Endothelial cell (in vitro differentiated cells): ENCODE measurements around the gene KRT26. TPM values are rescaled to one million over a fixed set of nuclear protein-coding genes. Genes with fewer than 3 reads are reported as not detected.

Source experiments
- DNase-seq: peaks from one replicate; pipeline ENCODE4 v3.0.0; 2021; ENCODE audit warnings: low spot score
- H3K27ac Mint-ChIP-seq: one replicate; pipeline ENCODE4 v1.8.0; 2021; ENCODE audit warnings: mixed read lengths, inconsistent platforms; ENCODE audit not compliant: unreplicated experiment
- H3K27me3 Mint-ChIP-seq: one replicate; pipeline ENCODE4 v1.8.0; 2021; ENCODE audit warnings: mild to moderate bottlenecking, moderate library complexity, mixed read lengths, inconsistent platforms; ENCODE audit not compliant: unreplicated experiment
- H3K36me3 Mint-ChIP-seq: one replicate; pipeline ENCODE4 v1.8.0; 2021; ENCODE audit warnings: mild to moderate bottlenecking, low read depth, mixed read lengths, inconsistent platforms; ENCODE audit not compliant: unreplicated experiment
- H3K4me1 Mint-ChIP-seq: one replicate; pipeline ENCODE4 v1.8.0; 2021; ENCODE audit warnings: mild to moderate bottlenecking, mixed read lengths, inconsistent platforms; ENCODE audit not compliant: unreplicated experiment
- H3K4me3 Mint-ChIP-seq: one replicate; pipeline ENCODE4 v1.8.0; 2021; ENCODE audit warnings: mild to moderate bottlenecking, mixed read lengths, inconsistent platforms; ENCODE audit not compliant: unreplicated experiment
- H3K9me3 Mint-ChIP-seq: one replicate; pipeline ENCODE4 v1.8.0; 2021; ENCODE audit warnings: mixed read lengths, inconsistent platforms; ENCODE audit not compliant: unreplicated experiment
- total RNA-seq: library from RNA; stranded (reverse); fragmentation: NEBNext Ultra II Directional; extraction: Animal tissue kit (Norgen Biotek cat#: 25700); gene quantifications from one replicate; pipeline ENCODE4 v1.2.1, GENCODE V29; 2021; ENCODE audit not compliant: unreplicated experiment
- TF ChIP-seq, protein P1 (sequence below): fragments of 200-600 bp; sonication (generic); IDR thresholded peaks from one replicate; pipeline ENCODE4 v1.5.0; 2021; ENCODE audit warnings: antibody characterized with exemption; ENCODE audit not compliant: unreplicated experiment

KRT26 gene
- total RNA-seq, 1 donor from 2014 or later = not detected

GRCh38 chr17:40813804-40814203 is 41.8 kb upstream of the KRT26 start:
- Mint-ChIP-seq H3K9me3 (no peaks in the 10 kb centered on the region), H3K36me3 (peaks cover 12% of the 10 kb centered on the region), H3K4me3 (no peak overlapping the region), H3K27ac (no peak overlapping the region), H3K27me3 (no peaks in the 10 kb centered on the region), H3K4me1 (peaks cover 13% of the 10 kb centered on the region)
- no peak for DNase-seq
- TF ChIP-seq, protein P1, sequence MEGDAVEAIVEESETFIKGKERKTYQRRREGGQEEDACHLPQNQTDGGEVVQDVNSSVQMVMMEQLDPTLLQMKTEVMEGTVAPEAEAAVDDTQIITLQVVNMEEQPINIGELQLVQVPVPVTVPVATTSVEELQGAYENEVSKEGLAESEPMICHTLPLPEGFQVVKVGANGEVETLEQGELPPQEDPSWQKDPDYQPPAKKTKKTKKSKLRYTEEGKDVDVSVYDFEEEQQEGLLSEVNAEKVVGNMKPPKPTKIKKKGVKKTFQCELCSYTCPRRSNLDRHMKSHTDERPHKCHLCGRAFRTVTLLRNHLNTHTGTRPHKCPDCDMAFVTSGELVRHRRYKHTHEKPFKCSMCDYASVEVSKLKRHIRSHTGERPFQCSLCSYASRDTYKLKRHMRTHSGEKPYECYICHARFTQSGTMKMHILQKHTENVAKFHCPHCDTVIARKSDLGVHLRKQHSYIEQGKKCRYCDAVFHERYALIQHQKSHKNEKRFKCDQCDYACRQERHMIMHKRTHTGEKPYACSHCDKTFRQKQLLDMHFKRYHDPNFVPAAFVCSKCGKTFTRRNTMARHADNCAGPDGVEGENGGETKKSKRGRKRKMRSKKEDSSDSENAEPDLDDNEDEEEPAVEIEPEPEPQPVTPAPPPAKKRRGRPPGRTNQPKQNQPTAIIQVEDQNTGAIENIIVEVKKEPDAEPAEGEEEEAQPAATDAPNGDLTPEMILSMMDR = no peak

- no peak overlapping the region for H3K4me3 Mint-ChIP-seq
- no peaks in the 10 kb centered on the region for H3K27me3 Mint-ChIP-seq
- peaks cover 9% of the 10 kb centered on the region for H3K4me1 Mint-ChIP-seq
- no peaks in the 10 kb centered on the region for H3K9me3 Mint-ChIP-seq
- TF ChIP-seq, protein P1 = no peak
- H3K36me3 Mint-ChIP-seq = peaks cover 11% of the 10 kb centered on the region
- DNase-seq = no peak
- no peak overlapping the region for H3K27ac Mint-ChIP-seq
Observed at GRCh38 chr17:40812639-40813038, 40.6 kb upstream of the KRT26 start.

GRCh38 chr17:40810494-40810893 is 38.5 kb upstream of the KRT26 start:
- TF ChIP-seq, protein P1 = no peak
- H3K9me3 Mint-ChIP-seq = no peaks in the 10 kb centered on the region
- H3K27me3 Mint-ChIP-seq = peaks cover 3% of the 10 kb centered on the region
- H3K36me3 Mint-ChIP-seq = no peaks in the 10 kb centered on the region
- no peak for DNase-seq
- no peaks in the 10 kb centered on the region for H3K4me1 Mint-ChIP-seq
- no peak overlapping the region for H3K4me3 Mint-ChIP-seq
- no peak overlapping the region for H3K27ac Mint-ChIP-seq

- Mint-ChIP-seq H3K27ac (no peak overlapping the region), H3K4me1 (no peaks in the 10 kb centered on the region), H3K27me3 (peaks cover 3% of the 10 kb centered on the region), H3K36me3 (no peaks in the 10 kb centered on the region), H3K9me3 (no peaks in the 10 kb centered on the region), H3K4me3 (no peak overlapping the region)
- TF ChIP-seq, protein P1 = no peak
- no peak for DNase-seq
Observed at GRCh38 chr17:40809721-40810421, 37.9 kb upstream of the KRT26 start.

- Mint-ChIP-seq H3K27me3 (peaks cover 3% of the 10 kb centered on the region), H3K27ac (no peak overlapping the region), H3K4me3 (no peak overlapping the region), H3K9me3 (no peaks in the 10 kb centered on the region), H3K36me3 (no peaks in the 10 kb centered on the region), H3K4me1 (no peaks in the 10 kb centered on the region)
- no peak for DNase-seq
- TF ChIP-seq, protein P1 = no peak
Observed at GRCh38 chr17:40806131-40806530, 34.1 kb upstream of the KRT26 start.
